Glomerular visceral epithelial cell (primary cell): Measurements from ENCODE around the gene CYTH2.

Source experiments
- DNase-seq: peaks from one replicate; pipeline ENCODE4 v3.0.0-alpha.2; 2016; ENCODE audit errors: extremely low spot score

Gene CYTH2

DNA sequence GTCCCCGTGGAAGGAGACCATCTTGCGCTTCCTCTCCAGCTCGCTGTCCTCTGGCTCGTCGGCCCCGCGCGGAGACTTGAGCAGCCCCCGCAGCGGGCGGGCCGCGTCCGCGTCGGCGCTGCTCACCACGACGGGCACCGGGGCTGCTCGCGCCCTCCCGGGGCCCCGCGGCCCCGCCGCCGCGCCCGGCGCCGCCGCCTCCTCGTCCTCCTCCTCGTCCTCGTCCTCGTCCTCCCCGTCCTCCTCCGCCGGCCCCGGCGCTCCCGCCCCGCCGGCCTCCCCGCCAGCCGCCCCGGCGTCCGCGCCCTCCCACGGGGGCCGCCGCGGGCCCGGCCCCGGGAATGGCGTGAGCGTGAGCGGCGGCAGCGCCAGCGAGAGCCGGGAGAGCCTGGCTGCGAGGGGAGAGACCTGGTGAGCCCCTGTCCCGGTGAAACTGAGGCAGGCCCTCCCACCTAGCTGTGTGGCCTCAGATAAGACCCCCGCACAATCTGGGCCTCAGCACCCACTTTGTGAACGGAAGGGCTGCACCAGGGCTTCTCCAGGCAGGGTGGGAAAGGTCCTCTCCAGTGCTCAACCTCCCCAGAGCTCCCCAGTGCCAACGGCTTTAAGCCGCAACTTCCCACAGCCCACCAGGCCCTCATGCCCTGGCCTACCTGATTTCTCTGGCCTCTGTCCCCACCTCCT lies 24.7 kb downstream of the CYTH2 start:
- no peak for DNase-seq

DNA sequence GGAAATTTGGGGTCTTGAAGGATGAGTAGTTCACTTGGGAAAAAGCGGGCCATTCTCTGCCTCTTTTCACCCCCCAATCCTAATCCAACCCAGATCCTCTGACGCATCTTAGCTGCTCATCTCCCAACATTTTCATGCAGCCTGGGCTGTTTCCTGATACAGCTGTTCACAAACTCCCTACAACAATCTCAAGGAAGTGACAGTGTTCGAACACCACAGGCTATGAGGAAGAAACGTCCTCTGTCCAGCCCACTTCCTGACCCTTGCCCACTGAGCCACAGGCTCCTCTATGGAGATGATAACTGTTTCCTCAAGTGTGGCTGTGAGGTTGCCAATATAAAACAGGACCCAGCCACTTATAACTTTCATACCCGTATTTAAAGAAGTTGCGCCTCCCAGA lies 26.2 kb downstream of the CYTH2 start:
- no peak for DNase-seq

- DNase-seq: no peak
Measured at GRCh38 chr19:48496959-48497727, 28.0 kb downstream of the CYTH2 start.

GRCh38 chr19:48497728-48498594 lies 28.8 kb downstream of the CYTH2 start:
- DNase-seq: no peak

DNA sequence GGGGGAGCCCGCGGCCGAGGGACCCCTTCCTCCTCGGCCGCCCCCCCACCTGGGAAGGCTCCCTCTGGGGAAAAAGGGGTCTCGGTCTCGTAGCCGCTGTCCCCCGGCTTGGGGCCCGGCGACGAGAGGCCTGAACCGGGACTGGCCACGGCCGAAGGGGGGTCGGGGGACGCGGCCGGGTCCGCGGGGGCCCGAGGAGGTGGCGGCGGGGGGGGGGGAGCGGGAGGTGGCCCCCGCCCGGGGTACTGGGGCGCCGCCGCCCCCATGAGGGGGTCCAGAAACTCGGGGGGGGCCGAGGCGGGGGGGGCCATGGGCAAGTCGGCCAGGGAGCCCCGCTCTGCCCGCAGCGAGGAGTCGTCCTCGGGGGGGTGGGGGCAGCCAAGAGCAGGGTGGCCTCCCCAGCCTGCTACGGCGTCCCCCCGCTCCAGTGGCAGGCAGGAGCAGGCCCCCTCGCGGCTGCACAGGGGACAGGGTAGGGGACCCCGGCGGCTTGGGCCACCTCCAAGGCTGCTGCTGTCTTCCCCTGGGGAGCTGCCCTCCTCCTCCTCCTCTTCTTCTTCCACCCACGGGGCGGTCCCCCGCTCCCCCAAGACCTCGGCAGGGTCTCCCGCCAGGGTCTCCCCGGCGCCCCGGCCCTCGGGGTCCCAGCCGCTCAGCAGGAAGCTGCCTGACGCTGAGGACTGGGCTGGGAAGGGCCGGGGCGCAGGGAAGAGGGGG lies 29.6 kb downstream of the CYTH2 start:
- DNase-seq: no peak

DNA sequence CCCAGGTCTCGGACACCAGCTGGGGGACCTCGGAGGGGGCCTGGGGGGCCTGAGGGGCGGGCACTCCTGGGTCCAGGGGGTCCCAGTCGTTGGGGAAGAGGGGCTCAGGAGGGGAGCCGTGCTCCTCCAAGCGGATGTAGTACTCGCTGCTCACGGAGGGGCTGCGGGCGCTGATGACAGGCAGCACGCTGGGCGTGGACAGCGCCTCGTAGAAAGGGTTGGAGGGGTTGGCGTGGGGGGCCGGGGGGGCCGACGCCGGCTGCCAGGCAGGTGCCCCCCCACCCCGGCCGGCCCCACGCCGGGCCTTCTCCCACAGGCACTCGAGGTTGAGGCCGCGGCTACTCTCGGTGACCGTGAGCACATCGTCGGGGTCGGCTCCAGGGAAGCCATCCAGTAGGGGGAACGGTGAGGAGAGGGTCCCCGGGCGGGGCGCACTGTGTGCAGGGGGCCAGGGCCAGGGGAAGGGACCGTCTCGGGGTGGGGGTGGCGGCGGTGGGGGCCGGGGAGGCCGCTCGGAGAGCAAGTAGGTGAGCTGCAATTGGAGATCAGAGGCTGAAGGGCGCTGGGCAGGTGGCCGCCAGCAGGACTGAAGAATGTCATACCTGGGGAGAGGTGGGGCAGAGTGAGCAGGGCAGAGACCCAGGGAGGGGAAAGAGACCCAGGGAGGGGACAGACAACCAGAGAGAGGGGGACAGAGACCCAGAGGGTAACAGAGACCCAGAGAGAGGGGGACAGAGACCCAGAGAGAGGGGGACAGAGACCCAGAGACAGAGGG lies 30.3 kb downstream of the CYTH2 start:
- DNase-seq: no peak

- no peak for DNase-seq
Measured at GRCh38 chr19:48500830-48501493, 31.8 kb downstream of the CYTH2 start.

DNA sequence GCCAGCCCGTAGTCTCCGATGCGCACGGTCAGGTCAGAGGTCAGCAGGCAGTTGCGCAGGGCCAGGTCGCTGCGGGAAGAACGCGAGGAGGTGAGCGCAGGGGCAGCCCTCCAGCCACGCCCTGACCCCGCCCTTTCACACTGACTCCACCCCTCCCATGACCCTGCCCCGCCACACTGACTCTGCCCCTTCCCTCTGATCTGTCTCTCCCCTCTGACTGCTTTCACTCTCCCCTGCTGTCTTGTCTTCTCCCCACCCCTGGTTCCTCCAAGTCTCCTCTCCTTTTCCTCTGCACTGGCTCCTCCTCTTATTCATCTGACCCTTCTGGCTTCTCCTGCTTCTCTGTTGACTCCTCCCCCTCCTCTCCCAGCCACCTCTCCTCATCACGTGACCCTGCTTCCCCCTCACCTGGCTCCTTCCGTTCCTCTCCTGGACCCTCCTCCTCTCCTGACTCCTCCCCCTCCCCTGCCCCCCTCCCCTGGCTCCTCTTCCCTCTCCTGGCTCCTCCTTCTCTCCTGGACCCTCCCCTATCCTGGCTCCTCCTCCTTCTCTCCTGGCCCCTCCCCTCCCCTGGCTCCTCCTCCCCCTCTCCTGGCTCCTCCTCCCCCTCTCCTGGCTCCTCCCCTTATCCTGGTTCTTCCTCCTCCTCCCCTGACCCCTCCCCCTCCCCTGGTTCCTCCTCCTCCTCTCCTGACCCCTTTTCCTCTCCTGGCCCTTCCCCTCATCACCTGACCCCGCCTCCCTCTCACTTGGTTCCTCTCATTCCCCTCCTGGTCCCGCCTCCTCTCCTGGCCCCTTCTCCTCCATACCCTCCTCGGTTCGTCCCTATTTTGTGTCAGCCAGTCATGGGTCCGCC lies 32.6 kb downstream of the CYTH2 start:
- peak; percentile 69 for DNase-seq

DNA sequence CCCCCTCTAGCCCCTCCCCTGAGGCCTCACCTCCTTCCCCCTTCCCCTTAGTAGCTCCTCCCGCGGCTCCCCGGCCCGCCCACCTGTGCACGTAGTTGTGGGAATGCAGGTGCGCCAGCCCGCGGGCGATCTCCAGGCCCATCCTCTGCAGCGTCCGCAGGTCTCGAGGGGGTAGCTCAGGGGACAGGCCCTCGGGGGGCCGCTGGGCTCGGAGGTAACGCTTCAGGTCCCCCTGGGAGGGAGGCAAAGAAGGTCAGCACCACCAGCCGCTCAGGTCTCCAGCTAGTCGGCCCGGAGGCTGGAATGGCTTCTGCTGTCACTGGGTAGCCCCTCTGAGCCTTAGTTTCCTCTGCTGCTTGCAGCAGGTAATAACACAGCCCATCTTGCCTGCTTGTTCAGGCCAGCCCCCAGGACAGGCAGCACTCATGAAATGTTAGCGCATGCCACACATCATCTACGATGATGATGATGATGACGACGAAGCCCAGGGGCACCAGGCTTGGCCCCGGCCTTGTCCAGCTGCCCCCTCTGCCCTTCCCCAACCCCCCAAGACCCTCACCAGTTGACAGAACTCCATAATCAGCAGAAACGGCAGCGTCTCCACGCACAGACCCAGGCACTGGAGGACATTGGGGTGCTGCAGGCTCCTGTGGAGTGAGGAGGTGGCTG lies 33.3 kb downstream of the CYTH2 start:
- no peak for DNase-seq

DNA sequence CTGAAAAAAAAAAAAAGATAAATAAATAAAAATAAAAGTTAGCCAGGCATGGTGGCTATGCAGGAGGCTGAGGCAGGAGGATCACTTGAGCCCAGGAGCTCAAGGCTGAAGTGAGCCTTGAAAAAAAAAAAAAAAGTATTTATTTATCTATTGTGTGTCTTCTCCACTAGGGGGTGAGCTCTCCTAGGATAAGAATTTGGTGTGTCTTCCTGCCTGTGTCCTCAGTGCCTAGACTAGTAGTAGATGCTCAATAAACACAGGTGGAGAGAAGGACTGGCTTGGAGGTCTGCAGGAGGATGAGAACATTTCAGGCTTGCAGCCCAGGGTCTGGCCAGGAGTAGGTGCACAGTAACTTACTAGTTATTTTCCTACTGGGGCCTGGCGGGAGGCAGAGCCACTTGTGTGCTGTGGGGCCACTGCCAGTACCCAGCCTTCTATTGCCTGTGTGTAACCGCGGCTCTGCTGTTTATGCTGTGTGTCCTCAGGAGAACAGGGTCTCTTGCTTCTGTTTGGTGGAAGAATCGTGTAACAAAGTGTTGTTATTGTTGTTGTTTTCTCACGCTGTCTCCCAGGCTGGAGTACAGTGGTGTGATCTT lies 37.1 kb downstream of the CYTH2 start:
- peak; percentile 58 for DNase-seq

DNA sequence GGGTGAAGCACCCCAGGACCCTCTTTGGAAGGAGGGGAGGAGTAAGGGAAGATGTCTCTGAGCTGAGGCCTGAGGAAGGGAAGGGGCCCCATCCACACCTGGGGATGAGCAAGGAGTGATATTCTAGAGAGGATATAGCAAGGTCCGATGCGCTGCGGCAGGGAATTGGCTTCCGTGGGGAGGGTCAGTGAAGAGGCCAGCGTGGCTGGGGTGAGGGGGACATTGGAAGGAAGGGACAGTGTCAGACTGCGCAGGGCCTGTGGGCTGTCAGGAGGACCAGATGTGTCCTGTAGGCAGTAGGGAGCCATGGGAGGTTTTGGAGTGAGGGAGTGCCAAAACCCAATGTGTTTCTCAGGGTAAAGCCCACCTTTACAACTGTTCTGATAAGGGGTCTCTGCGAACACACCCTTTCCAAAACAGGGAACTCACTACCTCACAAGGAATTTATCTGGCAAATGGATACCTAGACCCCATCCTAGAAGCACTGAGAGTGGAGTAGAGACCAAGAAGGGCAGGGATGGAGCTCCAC lies 38.8 kb downstream of the CYTH2 start:
- DNase-seq: no peak

DNA sequence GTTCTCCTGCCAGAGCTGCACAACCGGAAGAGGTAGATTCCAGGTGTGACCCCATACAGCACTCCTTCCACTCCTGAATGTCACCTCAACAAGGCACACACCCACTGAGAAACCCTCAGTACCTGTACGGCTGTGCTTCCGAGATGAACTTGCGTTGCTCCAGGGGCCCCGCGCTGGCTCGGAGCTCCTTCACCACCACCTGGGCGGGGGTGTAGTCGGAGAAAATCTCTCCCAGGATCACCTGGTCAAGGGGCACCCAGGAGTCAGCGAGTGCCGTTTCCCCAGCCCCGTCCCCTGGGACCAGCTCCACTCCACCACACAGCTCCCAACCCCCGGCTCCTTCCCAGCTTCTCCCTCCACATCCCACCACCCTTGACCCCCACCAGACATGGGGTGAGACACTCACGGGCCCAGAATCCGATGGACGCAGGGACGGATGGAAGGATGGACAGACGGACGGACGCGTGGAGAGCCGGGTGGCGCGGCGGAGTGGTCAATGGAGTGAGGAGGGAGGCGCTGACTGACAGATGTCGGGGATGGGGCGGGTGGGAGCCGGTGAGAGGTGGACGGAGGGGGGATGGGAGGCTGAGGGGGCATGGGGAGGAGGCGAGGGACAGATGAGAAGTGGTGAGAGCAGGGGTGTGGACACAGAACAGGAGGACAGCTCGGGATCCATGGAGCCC lies 39.7 kb downstream of the CYTH2 start:
- DNase-seq: no peak

DNA sequence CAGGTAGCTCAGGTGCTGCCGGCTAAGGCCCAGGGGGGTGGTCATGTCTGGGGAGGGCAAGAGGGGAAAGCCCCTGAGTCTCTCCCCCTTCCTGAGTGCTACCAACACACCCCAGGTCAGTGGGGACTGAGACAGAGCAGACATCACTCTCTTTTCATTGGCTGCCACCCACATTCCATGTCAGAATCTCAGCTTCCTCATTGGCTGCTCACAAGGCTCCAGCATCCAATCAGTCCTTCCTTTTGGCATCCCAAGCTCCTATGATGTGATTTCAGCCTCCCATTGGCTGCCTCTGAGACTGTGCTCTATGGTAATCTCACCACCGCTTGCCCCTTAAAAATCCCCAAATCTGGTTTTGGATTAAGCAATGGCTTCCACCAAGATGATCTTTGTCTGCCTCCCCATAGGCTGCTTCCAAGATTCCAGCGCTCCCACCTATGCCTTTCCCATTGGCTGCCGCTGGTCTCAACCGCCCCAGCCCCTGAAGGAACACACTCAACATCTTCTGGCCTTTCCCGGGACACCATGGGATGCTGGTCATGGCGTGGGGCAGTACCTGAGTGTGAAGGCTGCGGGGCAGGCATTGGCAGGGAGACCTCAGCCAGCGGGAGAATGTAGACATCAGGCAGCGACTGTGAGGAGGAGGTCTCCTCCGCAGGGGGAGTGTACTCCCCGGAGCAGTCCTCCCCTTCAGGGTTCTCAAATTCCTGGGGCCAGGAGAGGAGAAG lies 40.5 kb downstream of the CYTH2 start:
- DNase-seq: no peak

- DNase-seq: no peak
Measured at GRCh38 chr19:48510421-48511268, 41.5 kb downstream of the CYTH2 start.

DNA sequence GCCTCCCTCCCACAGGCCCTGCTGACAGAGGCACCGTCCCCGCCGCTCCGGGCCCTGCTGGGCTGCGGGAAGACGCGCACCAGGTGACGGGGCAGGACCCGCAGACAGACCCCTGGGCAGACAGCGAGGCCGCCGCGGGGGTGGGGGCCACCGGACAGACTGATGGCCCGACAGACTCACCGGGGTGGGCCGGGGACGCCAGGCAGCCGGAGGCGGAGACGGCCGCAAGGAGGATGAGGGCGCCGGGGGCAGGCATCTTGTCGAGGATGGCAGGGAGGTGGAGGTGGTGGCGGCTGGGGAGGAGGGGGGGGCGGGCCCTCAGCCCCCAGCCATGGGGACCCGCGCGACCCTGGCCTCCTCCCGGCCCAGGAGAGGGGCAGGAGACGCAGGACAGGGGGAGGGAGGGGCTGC lies 42.2 kb downstream of the CYTH2 start:
- no peak for DNase-seq
